K562 (cell line): ENCODE data around the gene KDM2A. TPM values are rescaled to one million over a fixed set of nuclear protein-coding genes. Genes with fewer than 3 reads are reported as not detected.

Source experiments
- ARID2 ChIP-seq: fragments of 450-650 bp; IDR thresholded peaks from 2 replicates; pipeline ENCODE4 v1.6.1; 2017; ENCODE audit warnings: antibody characterized with exemption, mild to moderate bottlenecking
- CCNT2 ChIP-seq: IDR thresholded peaks from 2 replicates; pipeline ENCODE4 v1.6.1; 2011; ENCODE audit warnings: borderline replicate concordance, low read depth, mild to moderate bottlenecking, moderate library complexity, mixed read lengths, low read length; ENCODE audit not compliant: insufficient read length; ENCODE audit errors: extremely low read depth
- DLX4 ChIP-seq: fragments of 250-450 bp; sonication (Bioruptor Pico); IDR thresholded peaks from 2 replicates; pipeline ENCODE4 v1.6.1; 2021; ENCODE audit warnings: mild to moderate bottlenecking
- FOXK1 ChIP-seq: sonication (generic); formaldehyde crosslinking; IDR thresholded peaks from 2 replicates; pipeline ENCODE4 v1.8.0; 2022; ENCODE audit warnings: missing genetic modification reagents, mild to moderate bottlenecking, borderline replicate concordance
- HDAC1 ChIP-seq, 2 experiments: fragments of 450-650 bp; IDR thresholded peaks; 2 replicates each; pipeline ENCODE4 v1.6.1; 2016 to 2017; ENCODE audit warnings: inconsistent platforms in 1 of 2, mild to moderate bottlenecking in 1 of 2, moderate library complexity in 1 of 2
- HMGN3 ChIP-seq: IDR thresholded peaks from 2 replicates; pipeline ENCODE4 v1.6.1; 2011; ENCODE audit warnings: borderline replicate concordance, low read depth, mild to moderate bottlenecking, mixed read lengths, low read length; ENCODE audit not compliant: insufficient read length; ENCODE audit errors: extremely low read depth
- MIER1 ChIP-seq: fragments of 450-650 bp; IDR thresholded peaks from 2 replicates; pipeline ENCODE4 v1.6.1; 2016; ENCODE audit warnings: antibody characterized with exemption, mild to moderate bottlenecking, low read depth
- NCOA4 ChIP-seq: fragments of 450-650 bp; IDR thresholded peaks from 2 replicates; pipeline ENCODE4 v1.6.1; 2018; ENCODE audit warnings: mild to moderate bottlenecking; ENCODE audit not compliant: partially characterized antibody
- TAF7 ChIP-seq: fragments of 450-650 bp; IDR thresholded peaks from 2 replicates; pipeline ENCODE4 v1.6.1; 2016; ENCODE audit warnings: missing genetic modification characterization, missing compliant biosample characterization
- TRIM28 ChIP-seq: fragments of 450-650 bp; IDR thresholded peaks from 2 replicates; pipeline ENCODE4 v1.6.1; 2017
- UBTF ChIP-seq, 2 experiments: IDR thresholded peaks; 2 replicates each; pipeline ENCODE4 v1.6.1; 2012; ENCODE audit warnings: improper control_type of control experiment in 2 of 2, low read depth in 2 of 2, low read length in 2 of 2, borderline replicate concordance in 1 of 2
- ZFPM2 ChIP-seq: fragments of 250-450 bp; sonication (Bioruptor Pico); IDR thresholded peaks from 2 replicates; pipeline ENCODE4 v1.5.1; 2022; ENCODE audit warnings: mild to moderate bottlenecking
- ZFX ChIP-seq: sonication (generic); formaldehyde crosslinking; IDR thresholded peaks from 2 replicates; pipeline ENCODE4 v1.8.0; 2022; ENCODE audit warnings: mild to moderate bottlenecking, missing genetic modification reagents, moderate library complexity
- ZNF395 ChIP-seq: fragments of 200-800 bp; sonication (Bioruptor generic); IDR thresholded peaks from 2 replicates; pipeline ENCODE4 v1.6.1; 2017; ENCODE audit warnings: missing genetic modification characterization, missing compliant biosample characterization
- ZNF445 ChIP-seq: fragments of 250-450 bp; sonication (Bioruptor Pico); IDR thresholded peaks from 2 replicates; pipeline ENCODE4 v1.4.0; 2020; ENCODE audit warnings: low read depth, mild to moderate bottlenecking, moderate library complexity
- ZNF449 ChIP-seq: fragments of 250-450 bp; sonication (Bioruptor Pico); IDR thresholded peaks from 2 replicates; pipeline ENCODE4 v1.8.0; 2022; ENCODE audit warnings: moderate library complexity, mild to moderate bottlenecking, inconsistent platforms
- polyA plus RNA-seq, 8 experiments: library from polyadenylated mRNA; depleted of rRNA in 4 of 8; stranded (reverse) in 5 of 8; unstranded in 3 of 8; fragments of >200 nt; fragmentation: Nextera tagmentation in 2 of 8; fragmentation: Illumina TruSeq in 1 of 8; extraction: Ambion mirVana in 2 of 8; extraction: Trizol in 1 of 8; gene quantifications; 2 replicates each; pipeline versions ENCODE4 v1.2.1 to v1.2.3, GENCODE V29; 2011 to 2014; ENCODE audit warnings: inconsistent platforms in 1 of 8, missing spikeins in 1 of 8
- total RNA-seq, 7 experiments: library from RNA; depleted of rRNA in 6 of 7; stranded (reverse); fragments of >200 nt in 6 of 7; fragmentation: Illumina TruSeq in 2 of 7; extraction: Trizol in 2 of 7; gene quantifications; 2 replicates each; pipeline versions ENCODE4 v1.2.1 to v1.2.3, GENCODE V29; 2011 to 2021; ENCODE audit warnings: low replicate concordance in 1 of 7
- TF ChIP-seq, protein P1 (sequence below): fragments of 450-650 bp; formaldehyde crosslinking; IDR thresholded peaks from 2 replicates; pipeline ENCODE4 v1.4.0; 2020; ENCODE audit warnings: mild to moderate bottlenecking, moderate library complexity
- TF ChIP-seq, protein P2 (sequence below): fragments of 450-650 bp; IDR thresholded peaks from 2 replicates; pipeline ENCODE4 v1.6.1; 2016; ENCODE audit warnings: missing biosample characterization, missing genetic modification characterization

KDM2A gene
- total and polyA plus RNA-seq, 9 of the 15 experiments (the other 6 are each of a cell fraction or from before 2014, with no cell fraction given) = 5.0 to 39.3 (median 21.3) TPM

- TF ChIP-seq, protein P1, sequence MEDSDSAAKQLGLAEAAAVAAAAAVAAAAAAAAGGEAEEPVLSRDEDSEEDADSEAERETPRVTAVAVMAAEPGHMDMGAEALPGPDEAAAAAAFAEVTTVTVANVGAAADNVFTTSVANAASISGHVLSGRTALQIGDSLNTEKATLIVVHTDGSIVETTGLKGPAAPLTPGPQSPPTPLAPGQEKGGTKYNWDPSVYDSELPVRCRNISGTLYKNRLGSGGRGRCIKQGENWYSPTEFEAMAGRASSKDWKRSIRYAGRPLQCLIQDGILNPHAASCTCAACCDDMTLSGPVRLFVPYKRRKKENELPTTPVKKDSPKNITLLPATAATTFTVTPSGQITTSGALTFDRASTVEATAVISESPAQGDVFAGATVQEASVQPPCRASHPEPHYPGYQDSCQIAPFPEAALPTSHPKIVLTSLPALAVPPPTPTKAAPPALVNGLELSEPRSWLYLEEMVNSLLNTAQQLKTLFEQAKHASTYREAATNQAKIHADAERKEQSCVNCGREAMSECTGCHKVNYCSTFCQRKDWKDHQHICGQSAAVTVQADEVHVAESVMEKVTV = no peak
- no peak for TF ChIP-seq NCOA4
- peak; percentile 68 for TF ChIP-seq HMGN3
- TF ChIP-seq HDAC1 (IDR thresholded peaks at IDR 0.05) = peak in 1 of 2 experiments; percentile 69; a peak in 2 of 4 replicates
- no peak for TF ChIP-seq ZNF445 (CRISPR knock-in tag)
- TF ChIP-seq ZNF395 (CRISPR knock-in tag) = peak; percentile 69; the same call in 1 of the 2 replicates
- no peak for TF ChIP-seq DLX4
- TF ChIP-seq, protein P2, sequence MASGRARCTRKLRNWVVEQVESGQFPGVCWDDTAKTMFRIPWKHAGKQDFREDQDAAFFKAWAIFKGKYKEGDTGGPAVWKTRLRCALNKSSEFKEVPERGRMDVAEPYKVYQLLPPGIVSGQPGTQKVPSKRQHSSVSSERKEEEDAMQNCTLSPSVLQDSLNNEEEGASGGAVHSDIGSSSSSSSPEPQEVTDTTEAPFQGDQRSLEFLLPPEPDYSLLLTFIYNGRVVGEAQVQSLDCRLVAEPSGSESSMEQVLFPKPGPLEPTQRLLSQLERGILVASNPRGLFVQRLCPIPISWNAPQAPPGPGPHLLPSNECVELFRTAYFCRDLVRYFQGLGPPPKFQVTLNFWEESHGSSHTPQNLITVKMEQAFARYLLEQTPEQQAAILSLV (tag) = no peak
- TF ChIP-seq MIER1 = no peak
- no peak for TF ChIP-seq UBTF (IDR thresholded peaks at IDR 0.05; ENCODE audit: borderline replicate concordance in 1 of 2, low read depth in 2 of 2, low read length in 2 of 2)
- no peak for TF ChIP-seq ARID2
- TF ChIP-seq TRIM28 = no peak
- peak; percentile 83 for TF ChIP-seq ZFX (CRISPR knock-in tag)
- no peak for TF ChIP-seq CCNT2
- TF ChIP-seq ZNF449 (CRISPR knock-in tag) = no peak
- no peak for TF ChIP-seq ZFPM2
- TF ChIP-seq TAF7 (tag) = 0 out of 2 replicates have a peak, but pooled peaks have one; percentile 44
- TF ChIP-seq FOXK1 (CRISPR knock-in tag) = no peak
These were observed 169.6 kb downstream of the KDM2A start (continued) for GRCh38 chr11:67288452-67289225.
